LNCaP clone FGC (cell line): ENCODE results near the gene TSC22D2.
A peak's percentile ranks its signal among the peaks of the same experiment; 100 is the strongest.

Source experiments
- DNase-seq: peaks from one replicate; pipeline ENCODE4 v3.0.0-alpha.2; 2011; ENCODE audit warnings: low read depth
- H3K4me3 ChIP-seq: 2 replicates; pipeline ENCODE4 v1.5.1; 2011; ENCODE audit warnings: mild to moderate bottlenecking, low read depth, low read length, control low read depth
- CTCF ChIP-seq: IDR thresholded peaks from 2 replicates; pipeline ENCODE4 v1.5.1; 2012; ENCODE audit warnings: mild to moderate bottlenecking; ENCODE audit not compliant: control insufficient read depth, insufficient read depth; ENCODE audit errors: extremely low read depth

Gene TSC22D2

DNA sequence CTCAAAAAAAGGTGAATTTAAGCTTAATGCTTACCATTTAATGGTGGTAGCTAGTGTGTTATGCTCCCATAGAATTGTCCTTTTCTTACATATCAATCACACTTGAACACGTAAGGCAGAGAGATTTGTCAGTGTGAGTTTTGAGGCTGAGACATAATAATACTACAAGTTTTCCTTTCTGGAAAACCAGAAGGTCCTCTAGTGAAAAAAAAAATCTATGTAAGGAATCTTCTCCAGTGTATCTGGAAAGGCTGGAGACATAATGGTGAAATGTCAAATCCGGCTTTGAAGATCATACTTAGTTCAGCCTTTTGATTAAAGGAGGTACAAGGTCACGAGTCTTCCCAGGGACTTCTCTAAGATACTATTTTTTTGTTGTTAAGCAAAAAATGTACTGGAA is 3.4 kb downstream of the TSC22D2 start:
- no peak for DNase-seq
- peak overlapping the region; percentile 86 for H3K4me3 ChIP-seq
- TF ChIP-seq CTCF: no peak

DNA sequence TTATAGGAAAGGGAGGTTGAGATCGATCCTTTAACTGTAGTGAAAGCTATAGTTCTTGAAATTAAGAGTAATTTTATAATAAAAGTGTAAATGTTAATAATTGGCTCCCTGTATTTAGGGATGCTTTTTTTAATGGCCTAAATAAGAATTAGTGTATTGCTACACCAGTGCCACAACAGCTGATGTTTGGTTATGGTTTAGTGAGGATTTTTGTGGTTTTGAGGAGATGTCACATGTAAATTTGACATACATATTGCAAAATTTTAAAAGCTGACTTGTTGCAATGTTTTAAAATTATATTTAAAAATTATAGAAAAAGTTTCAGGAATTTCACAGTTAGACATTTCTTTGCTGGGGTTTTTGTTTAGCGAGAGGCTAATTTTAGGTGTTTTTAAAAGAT is 3.9 kb downstream of the TSC22D2 start:
- no peak for TF ChIP-seq CTCF
- no peak for DNase-seq
- peak overlapping the region; percentile 86 for H3K4me3 ChIP-seq

- no peak for TF ChIP-seq CTCF
- no peak for DNase-seq
- H3K4me3 ChIP-seq: peak overlapping the region; percentile 86
Measured at GRCh38 chr3:150412561-150413231, 4.6 kb downstream of the TSC22D2 start.

DNA sequence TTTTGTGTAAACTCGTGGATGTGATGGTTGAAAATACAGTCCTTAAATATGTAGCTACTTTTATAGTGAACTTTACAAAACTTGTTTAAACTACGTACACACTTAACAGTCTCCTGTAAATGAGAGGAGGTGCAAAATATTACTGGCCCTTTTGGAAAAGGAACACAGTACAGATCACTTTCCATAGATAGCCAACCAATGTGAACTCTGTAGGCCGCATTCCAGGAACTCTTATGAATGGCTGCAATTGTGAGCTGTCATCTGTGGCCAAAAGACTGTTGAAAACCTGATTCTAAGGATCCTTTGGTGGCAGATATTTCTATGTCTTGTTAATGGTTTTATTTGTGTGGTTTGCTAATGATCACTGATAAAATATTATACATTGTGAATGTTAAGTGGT is 6.2 kb downstream of the TSC22D2 start:
- no peak overlapping the region for H3K4me3 ChIP-seq
- no peak for TF ChIP-seq CTCF
- DNase-seq: no peak

DNA sequence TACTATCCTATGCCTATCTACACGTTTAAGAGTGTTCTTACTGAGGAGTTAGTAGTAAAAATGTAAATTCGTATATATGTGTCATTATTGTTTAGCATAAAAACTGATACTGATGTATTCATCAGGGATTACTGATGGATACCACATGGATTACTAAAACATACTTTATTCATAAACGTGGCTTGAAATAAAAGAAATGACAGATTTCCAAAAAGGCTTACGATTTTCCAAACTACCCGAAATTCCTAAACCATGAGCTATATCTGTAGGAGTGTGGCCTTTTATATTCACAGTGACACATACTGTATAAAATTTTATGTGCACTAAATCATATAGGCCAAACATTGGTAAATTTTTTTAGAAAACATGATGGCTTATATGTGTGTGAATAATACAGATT is 6.9 kb downstream of the TSC22D2 start:
- no peak for DNase-seq
- TF ChIP-seq CTCF: no peak
- H3K4me3 ChIP-seq: no peak overlapping the region

DNA sequence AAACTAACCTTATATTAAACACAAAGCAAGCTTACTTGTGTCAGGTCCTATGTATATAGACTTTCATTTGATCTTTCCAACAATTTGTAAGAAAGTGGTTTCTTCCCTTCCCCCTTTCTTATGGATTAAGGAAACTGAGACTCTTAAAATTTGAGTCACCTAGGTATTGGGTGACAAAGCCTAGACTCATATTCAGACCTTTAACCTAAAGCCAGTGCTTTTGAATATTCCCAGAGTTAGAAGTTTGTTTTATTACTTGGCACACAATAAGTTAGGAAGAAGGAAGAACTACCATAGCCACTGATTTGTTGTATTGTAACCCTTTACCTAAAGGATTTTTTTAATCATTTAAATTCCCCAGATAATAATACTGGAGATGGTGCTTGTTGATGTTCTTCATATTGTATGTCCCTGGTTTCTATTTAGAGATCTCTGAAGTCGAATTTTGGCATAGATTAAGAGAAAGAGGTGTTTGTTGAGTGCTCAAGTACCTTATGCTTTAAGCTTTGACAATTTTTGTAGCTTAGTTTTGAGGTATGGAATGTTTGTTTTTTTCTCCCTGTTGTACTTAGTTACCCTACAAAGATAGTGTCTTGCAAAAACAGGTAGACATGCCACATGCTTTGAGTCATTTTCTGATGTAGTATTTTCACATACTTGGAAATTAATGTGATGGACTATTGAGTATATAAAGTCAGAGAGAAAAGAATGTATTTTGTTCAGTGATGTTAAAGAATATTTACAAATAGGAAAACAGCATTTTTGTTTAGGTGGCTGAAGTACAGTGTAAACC is 11.2 kb downstream of the TSC22D2 start:
- no peak for DNase-seq
- H3K4me3 ChIP-seq: no peak overlapping the region
- TF ChIP-seq CTCF: no peak
